ENCODE measurements around the gene PASK.

Gene PASK

GRCh38 chr2:241179899-241180298 is 30.6 kb upstream of the PASK start:
- no peak for DNase-seq (ENCODE audit: low read depth)

GRCh38 chr2:241178961-241179360 is 29.7 kb upstream of the PASK start:
- no peak for DNase-seq (ENCODE audit: low read depth)

- no peak for DNase-seq (ENCODE audit: low read depth)
Measured at GRCh38 chr2:241177526-241178334, 28.5 kb upstream of the PASK start.

- DNase-seq (ENCODE audit: low read depth) = no peak
Measured at GRCh38 chr2:241173557-241173956, 24.3 kb upstream of the PASK start.

GRCh38 chr2:241168366-241168765 is 19.1 kb upstream of the PASK start:
- no peak for DNase-seq (ENCODE audit: low read depth)

- DNase-seq (ENCODE audit: low read depth) = no peak
Measured at GRCh38 chr2:241163601-241164118, 14.4 kb upstream of the PASK start.

DNA sequence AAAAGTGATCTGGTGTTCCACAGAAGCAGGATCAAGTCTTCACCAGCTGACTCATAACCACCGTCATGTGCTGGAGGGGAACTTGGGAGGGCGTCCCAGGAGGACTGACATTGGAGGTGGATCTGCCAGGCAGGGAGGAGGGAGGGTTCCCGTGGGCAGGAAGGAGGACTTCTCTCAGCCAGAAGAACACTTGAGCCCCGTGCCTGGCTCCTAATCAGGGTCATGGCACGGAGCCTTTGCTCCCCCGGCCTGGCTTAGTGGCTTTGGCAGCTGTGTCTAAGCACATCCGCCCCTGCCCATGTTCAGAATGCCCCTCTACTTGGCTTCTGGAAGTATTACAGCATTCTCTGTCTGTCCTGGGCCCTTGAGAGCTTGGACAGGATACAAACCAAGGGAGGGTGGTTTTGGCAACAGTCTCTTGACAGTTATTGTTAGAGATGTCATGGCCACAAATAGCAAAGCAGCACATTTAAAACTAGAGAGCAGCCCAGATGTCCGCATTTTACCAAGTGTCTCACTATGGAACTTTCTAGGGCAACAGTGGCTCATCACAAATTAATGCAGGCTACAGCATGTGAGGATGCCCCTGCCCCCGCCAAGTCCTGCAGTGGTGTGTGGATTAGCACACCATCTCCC is 12.5 kb upstream of the PASK start:
- no peak for DNase-seq (ENCODE audit: low read depth)

- DNase-seq (ENCODE audit: low read depth) = no peak
Measured at GRCh38 chr2:241160318-241160717, 11.0 kb upstream of the PASK start.

GRCh38 chr2:241159116-241159515 is 9.8 kb upstream of the PASK start:
- DNase-seq (ENCODE audit: low read depth) = no peak

DNA sequence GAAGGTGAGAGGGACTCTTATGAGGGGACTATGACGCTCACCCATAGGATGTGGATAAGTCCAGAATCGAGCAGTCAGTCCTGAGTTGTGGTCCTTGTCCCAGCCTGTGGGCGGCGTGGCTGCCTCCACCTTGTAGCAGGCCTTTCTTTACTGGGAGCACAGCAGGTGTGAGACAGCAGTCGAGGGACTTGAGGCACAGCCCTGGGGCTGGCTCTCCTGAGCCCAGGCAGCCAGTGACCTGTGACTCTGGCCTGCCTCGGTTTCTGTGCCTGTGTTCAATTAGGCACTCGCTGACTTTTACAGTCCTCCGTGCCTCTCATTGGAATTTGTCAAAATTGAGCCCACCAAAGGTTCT is 9.3 kb upstream of the PASK start:
- no peak for DNase-seq (ENCODE audit: low read depth)

GRCh38 chr2:241157841-241158545 is 8.7 kb upstream of the PASK start:
- no peak for DNase-seq (ENCODE audit: low read depth)

DNA sequence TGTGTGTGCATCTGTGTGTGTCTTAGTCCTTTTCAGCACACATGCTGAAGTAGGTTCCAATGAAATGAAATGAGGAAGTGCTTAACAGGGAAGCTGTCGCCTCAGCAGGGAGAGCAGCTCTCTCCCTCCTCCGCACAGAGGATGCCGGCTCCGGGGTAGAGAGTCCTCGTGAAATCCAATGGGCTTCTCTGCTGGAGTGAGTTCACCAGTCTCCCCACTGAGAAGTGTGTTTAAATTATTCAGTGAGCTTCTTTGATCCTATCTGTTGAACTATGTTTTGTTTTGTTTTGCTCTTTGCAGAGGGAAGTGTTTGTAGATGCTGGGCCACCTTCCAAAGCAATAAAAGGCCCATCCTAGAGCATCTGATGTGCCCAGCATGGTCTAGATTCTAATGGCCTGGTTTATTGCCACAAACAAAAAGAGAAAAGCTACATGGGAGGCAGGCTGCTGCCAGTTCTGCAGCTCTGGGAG is 7.7 kb upstream of the PASK start:
- no peak for DNase-seq (ENCODE audit: low read depth)

DNA sequence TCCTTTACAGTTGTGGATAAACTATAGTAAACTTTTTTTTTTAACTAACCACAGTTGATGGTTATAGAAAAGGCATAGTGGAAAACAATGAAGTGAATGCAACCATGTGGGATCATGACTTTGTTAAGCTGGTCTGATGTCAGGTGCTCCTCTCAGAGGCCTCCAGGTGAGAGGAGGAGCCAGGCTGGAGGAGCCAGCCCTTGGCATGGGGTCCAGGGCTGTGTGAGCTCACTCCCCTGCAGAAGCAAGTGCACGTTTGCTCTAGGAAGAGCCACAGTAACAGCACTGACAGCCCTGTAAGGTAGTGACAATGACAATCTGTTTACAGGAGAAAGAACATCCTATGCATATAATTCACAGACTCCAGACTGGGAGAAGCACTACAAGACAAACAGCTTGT is 6.7 kb upstream of the PASK start:
- no peak for DNase-seq (ENCODE audit: low read depth)

DNA sequence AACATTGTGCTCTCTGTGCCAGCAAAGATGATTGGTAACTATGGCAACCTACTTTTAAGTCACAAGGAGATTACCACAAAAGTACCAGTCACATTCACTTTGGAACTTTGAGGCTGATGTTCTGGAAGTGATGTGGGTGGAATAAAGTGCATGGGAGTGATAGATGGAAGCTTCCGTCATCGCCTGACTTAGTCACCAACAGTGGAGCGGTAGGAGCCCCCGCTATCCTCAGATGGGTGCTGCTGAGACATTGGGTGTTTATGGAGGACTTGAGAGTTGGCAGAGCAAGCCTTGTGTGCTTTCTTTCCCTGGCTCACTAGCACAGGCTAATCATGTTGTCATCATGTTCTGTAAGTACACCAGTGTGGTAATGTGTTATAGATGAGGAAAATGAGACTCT is 5.6 kb upstream of the PASK start:
- no peak for DNase-seq (ENCODE audit: low read depth)

DNA sequence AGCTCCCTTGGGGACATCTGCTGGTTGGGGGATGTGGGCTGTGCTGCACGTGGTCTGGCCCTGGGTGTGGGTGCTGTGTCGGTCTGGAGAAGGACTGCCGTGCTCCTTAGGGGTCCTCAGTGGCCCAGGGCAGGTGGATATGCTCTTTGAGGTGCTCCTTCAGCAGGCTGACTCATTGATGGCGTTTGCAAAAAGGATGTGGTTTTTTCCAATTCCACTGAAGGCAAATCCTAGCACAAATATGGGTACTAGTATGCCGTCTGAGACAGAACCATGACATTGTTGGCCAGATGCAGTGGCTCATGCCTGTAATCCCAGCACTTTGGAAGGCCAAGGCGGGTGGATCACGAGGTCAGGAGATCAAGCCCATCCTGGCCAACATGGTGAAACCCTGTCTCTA is 4.3 kb upstream of the PASK start:
- no peak for DNase-seq (ENCODE audit: low read depth)

DNA sequence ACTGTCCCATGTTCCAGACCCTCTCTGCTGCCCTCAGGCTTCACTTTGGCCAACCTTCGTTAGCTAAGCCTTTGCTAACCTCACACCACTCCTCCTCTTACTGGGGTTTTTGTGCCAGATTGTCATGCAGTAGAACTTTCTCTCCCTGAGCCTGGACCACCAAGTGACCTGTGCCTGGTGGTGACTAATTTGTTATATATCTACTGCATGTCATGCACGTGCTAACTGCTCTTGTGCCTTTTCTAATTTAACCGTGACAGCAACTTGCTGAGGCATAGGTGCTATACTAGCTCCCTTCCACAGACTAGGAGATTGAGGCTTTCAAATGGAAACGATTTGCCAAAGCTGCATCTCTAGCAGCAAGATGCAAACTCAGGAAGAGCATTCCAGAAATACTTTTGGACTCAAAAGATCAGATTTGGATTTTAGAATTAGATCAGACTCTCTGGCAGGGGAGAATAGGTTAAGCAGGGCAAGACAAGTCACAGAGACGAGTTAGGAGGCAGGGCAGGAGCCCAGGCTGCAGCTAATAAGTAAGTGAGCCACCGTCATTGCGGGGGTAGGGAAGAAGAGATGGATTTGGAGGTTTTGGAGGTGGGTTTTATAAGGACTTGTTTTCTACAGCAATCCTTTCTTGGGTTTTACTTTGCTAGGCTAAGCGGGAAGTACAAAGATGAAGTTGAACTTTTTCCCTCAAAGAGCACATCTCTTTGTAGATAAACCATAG is 2.8 kb upstream of the PASK start:
- DNase-seq (ENCODE audit: low read depth) = no peak

GRCh38 chr2:241150660-241151530 is 1.6 kb upstream of the PASK start:
- DNase-seq (ENCODE audit: low read depth) = no peak

GRCh38 chr2:241149925-241150659 is 820 bp upstream of the PASK start, which contains the start of gene PPP1R7:
TSS of gene PPP1R7 (plus strand) at chr2:241150467. CDS start at chr2:241150496, 29 bp downstream.
- DNase-seq (ENCODE audit: low read depth) = peak; percentile 89

GRCh38 chr2:241149675-241149924 is 328 bp upstream of the PASK start:
- DNase-seq (ENCODE audit: low read depth) = no peak

- no peak for DNase-seq (ENCODE audit: low read depth)
Measured at GRCh38 chr2:241148239-241148638, 1.0 kb downstream of the PASK start.

GRCh38 chr2:241147336-241147735 is 1.9 kb downstream of the PASK start:
- no peak for DNase-seq (ENCODE audit: low read depth)

Measured in activated T-cell treated with anti-CD3 and anti-CD28 coated beads for 1 hour (primary cell).